Left lung (tissue), 10 donors: ENCODE data around the gene RAB11FIP4. TPM values are rescaled to one million over a fixed set of nuclear protein-coding genes. Genes with fewer than 3 reads are reported as not detected.

Experiments
- ATAC-seq: fragments of 200-7000 bp; cut with Tn5 transposase; one replicate; pipeline ENCODE4 v1.9.1; 2020; ENCODE audit warnings: moderate library complexity
- DNase-seq, 4 donors: peaks; one replicate each; pipeline ENCODE4 v3.0.0-alpha.2; 2013 to 2020
- H3K27ac ChIP-seq, 2 donors: fragments of 200-600 bp; sonication (generic) in 1 of 2; one replicate each; pipeline versions ENCODE4 v1.5.0 to v1.8.0; 2020 to 2021
- H3K27me3 ChIP-seq, 2 donors: fragments of 200-600 bp; sonication (generic) in 1 of 2; one replicate each; pipeline versions ENCODE4 v1.5.0 to v1.8.0; 2020 to 2021
- H3K36me3 ChIP-seq, 2 donors: fragments of 200-600 bp; sonication (generic) in 1 of 2; one replicate each; pipeline versions ENCODE4 v1.5.0 to v1.8.0; 2020 to 2021
- H3K4me1 ChIP-seq, 2 donors: fragments of 200-600 bp; one replicate each; pipeline ENCODE4 v1.8.0; 2021
- H3K4me3 ChIP-seq, 2 donors: fragments of 200-600 bp; sonication (generic) in 1 of 2; one replicate each; pipeline versions ENCODE4 v1.5.0 to v1.8.0; 2020 to 2021; ENCODE audit warnings: mild to moderate bottlenecking in 1 of 2
- H3K9me3 ChIP-seq, 2 donors: fragments of 200-600 bp; sonication (generic) in 1 of 2; one replicate each; pipeline versions ENCODE4 v1.5.0 to v1.8.0; 2020 to 2021
- CTCF ChIP-seq, 2 donors: fragments of 200-600 bp; sonication (generic) in 1 of 2; IDR thresholded peaks; one replicate each; pipeline versions ENCODE4 v1.5.0 to v1.8.0; 2021; ENCODE audit warnings: antibody characterized with exemption in 2 of 2
- intact Hi-C, 2 donors: fragments of 100-400 bp; cut with DNase I; formaldehyde crosslinking; loops; one replicate each; pipeline versions ENCODE4 v1.11.2 to v1.14.2; 2022
- polyA plus RNA-seq, 6 donors: library from polyadenylated mRNA; unstranded; fragments of 120-200 nt; gene quantifications; one replicate each; pipeline ENCODE4 v1.2.1, GENCODE V29; 2013; ENCODE audit not compliant: insufficient read length in 6 of 6
- total RNA-seq, 2 donors: library from RNA; stranded (reverse); fragmentation: NEBNext Ultra II Directional; extraction: Animal tissue kit (Norgen Biotek cat#: 25700); gene quantifications; one replicate each; pipeline ENCODE4 v1.2.1, GENCODE V29; 2021
- donor health status: DM: no; HTN: yes; CAD: no.
- donor health status: DM: no; HTN: no; CAD: no.

RAB11FIP4 gene
- total and polyA plus RNA-seq, 8 donors, result 7.2 to 19.9 (median 8.2) TPM

DNA sequence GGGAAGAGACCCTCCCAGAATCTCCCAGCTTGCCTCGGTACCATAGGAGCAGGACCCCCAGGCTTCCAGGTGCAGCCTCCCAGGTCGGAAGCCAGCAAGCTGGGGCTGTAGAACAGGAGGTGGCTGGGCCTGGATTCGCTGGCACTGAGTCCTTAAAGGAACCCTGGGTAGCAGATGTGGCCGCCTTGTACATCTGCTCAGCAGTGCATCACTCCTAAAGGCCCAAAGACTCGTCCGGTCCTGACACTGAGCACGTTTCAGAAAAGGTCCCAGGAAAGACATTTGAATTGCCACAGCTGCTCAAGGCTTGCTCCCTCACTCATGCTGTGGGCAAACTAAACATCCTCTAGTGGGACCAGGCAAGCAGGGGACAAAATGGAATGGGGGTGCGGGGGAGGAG lies 172.8 kb downstream of the RAB11FIP4 start:
- no peak for TF ChIP-seq CTCF (IDR thresholded peaks at IDR 0.05)
- intact Hi-C loops, result no loop called here
- H3K36me3 ChIP-seq, result no peaks in the 10 kb centered on the region
- H3K27me3 ChIP-seq, result peaks cover 0 to 12% of the 10 kb centered on the region in 2 donors
- no peak overlapping the region for H3K4me3 ChIP-seq
- peak overlapping the region in 1 of 2 donors; percentile 41 for H3K27ac ChIP-seq
- H3K9me3 ChIP-seq, result no peaks in the 10 kb centered on the region
- ATAC-seq, result no peak
- H3K4me1 ChIP-seq, result peaks cover 16 to 83% of the 10 kb centered on the region in 2 donors
- no peak for DNase-seq

GRCh38 chr17:31564883-31565301 lies 173.4 kb downstream of the RAB11FIP4 start:
- DNase-seq (no peak), ATAC-seq (peak; percentile 44)
- no peak overlapping the region for H3K4me3 ChIP-seq
- H3K27me3 ChIP-seq, result peaks cover 0 to 6% of the 10 kb centered on the region in 2 donors
- H3K27ac ChIP-seq, result peak overlapping the region; percentile 41 to 53
- intact Hi-C loops, result no loop called here
- peaks cover 16 to 79% of the 10 kb centered on the region in 2 donors for H3K4me1 ChIP-seq
- no peaks in the 10 kb centered on the region for H3K36me3 ChIP-seq
- TF ChIP-seq CTCF (IDR thresholded peaks at IDR 0.05), result no peak
- H3K9me3 ChIP-seq, result no peaks in the 10 kb centered on the region

DNA sequence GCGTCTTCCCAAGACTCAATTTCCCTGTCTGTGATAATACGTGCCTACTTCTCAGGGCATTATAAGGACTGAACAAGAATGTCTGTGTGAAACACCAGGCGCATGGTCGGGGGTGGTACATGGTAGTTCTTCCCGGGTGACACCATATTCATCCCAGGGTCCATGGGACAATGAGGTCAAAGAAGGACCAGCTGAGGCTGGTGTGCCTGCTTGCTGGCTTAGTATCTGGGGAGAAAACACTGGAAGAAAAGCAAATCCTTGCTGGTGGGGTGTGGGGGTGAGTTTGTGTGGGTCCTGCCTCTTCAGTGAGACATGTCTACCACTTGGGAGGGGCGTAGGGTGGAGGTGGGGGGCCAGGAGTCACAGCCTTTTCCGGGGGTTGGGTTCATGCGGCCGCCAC lies 174.2 kb downstream of the RAB11FIP4 start:
- no peak for TF ChIP-seq CTCF (IDR thresholded peaks at IDR 0.05)
- no peak for DNase-seq
- Histone ChIP-seq H3K4me3 (no peak overlapping the region), H3K4me1 (peaks cover 16 to 71% of the 10 kb centered on the region in 2 donors), H3K27ac (peak overlapping the region; percentile 41 to 53), H3K36me3 (no peaks in the 10 kb centered on the region), H3K9me3 (no peaks in the 10 kb centered on the region), H3K27me3 (no peaks in the 10 kb centered on the region)
- ATAC-seq, result no peak
- intact Hi-C loops, result no loop called here

- intact Hi-C loops, result no loop called here
- Histone ChIP-seq H3K27me3 (no peaks in the 10 kb centered on the region), H3K4me1 (peaks cover 10 to 64% of the 10 kb centered on the region in 2 donors), H3K27ac (no peak overlapping the region), H3K9me3 (no peaks in the 10 kb centered on the region), H3K36me3 (no peaks in the 10 kb centered on the region), H3K4me3 (no peak overlapping the region)
- TF ChIP-seq CTCF (IDR thresholded peaks at IDR 0.05), result no peak
- DNase-seq, result no peak
- ATAC-seq, result no peak
Observed at GRCh38 chr17:31566247-31566991, 174.9 kb downstream of the RAB11FIP4 start.

DNA sequence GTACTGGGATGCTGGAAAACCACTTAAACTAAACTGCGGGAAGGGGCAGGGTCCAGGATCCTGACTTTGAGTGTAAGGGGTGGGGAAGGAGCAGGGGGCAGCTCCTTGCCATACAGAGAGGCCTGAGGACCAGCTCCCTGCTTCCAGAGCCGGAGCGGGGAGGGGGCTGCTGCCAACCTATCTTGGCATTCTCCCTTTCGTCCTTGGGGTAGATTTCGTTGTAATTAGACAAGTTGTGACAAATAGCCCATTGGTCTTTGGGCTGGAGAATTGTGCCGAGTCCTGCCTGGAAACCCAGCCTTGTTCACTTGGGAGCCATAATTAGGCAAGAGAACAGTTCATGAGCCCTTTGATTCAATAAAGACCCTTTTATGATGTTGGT lies 175.5 kb downstream of the RAB11FIP4 start:
- intact Hi-C loops, result no loop called here
- no peaks in the 10 kb centered on the region for H3K9me3 ChIP-seq
- DNase-seq, result no peak
- no peaks in the 10 kb centered on the region for H3K36me3 ChIP-seq
- ATAC-seq, result no peak
- no peak for TF ChIP-seq CTCF (IDR thresholded peaks at IDR 0.05)
- H3K27me3 ChIP-seq, result no peaks in the 10 kb centered on the region
- H3K4me3 ChIP-seq, result no peak overlapping the region
- peaks cover 7 to 58% of the 10 kb centered on the region in 2 donors for H3K4me1 ChIP-seq
- H3K27ac ChIP-seq, result peak overlapping the region in 1 of 2 donors; percentile 58
